ENCODE measurements around the gene TCFL5.

TCFL5 gene

GRCh38 chr20:62820962-62821725 is 40.5 kb downstream of the TCFL5 start:
- no peak for DNase-seq

- DNase-seq = peak; percentile 32
These were observed 41.2 kb downstream of the TCFL5 start for GRCh38 chr20:62820208-62820961.

- no peak for DNase-seq
These were observed 42.0 kb downstream of the TCFL5 start for GRCh38 chr20:62819494-62820174.

GRCh38 chr20:62818592-62819493 is 42.8 kb downstream of the TCFL5 start:
- peak; percentile 66 for DNase-seq

GRCh38 chr20:62817975-62818591 is 43.5 kb downstream of the TCFL5 start:
- DNase-seq = no peak

- DNase-seq = no peak
These were observed 44.4 kb downstream of the TCFL5 start, which contains the start of gene COL9A3 for GRCh38 chr20:62816884-62817873. Gene COL9A3, plus strand, starts transcription at chr20:62817050. Its CDS starts 15 bp downstream, at chr20:62817065.

- DNase-seq = peak; percentile 33
These were observed 45.4 kb downstream of the TCFL5 start for GRCh38 chr20:62816031-62816883.

- DNase-seq = peak; percentile 73
These were observed 46.3 kb downstream of the TCFL5 start for GRCh38 chr20:62815066-62815991.

- no peak for DNase-seq
These were observed 46.9 kb downstream of the TCFL5 start for GRCh38 chr20:62814709-62815065.

- no peak for DNase-seq
These were observed 47.4 kb downstream of the TCFL5 start for GRCh38 chr20:62814060-62814708.

- DNase-seq = no peak
These were observed 48.0 kb downstream of the TCFL5 start for GRCh38 chr20:62813588-62813987.

GRCh38 chr20:62812907-62813200 is 48.8 kb downstream of the TCFL5 start:
- DNase-seq = no peak

- no peak for DNase-seq
These were observed 49.3 kb downstream of the TCFL5 start for GRCh38 chr20:62812181-62812906.

GRCh38 chr20:62811720-62812119 is 49.9 kb downstream of the TCFL5 start:
- no peak for DNase-seq

- DNase-seq = no peak
These were observed 50.3 kb downstream of the TCFL5 start for GRCh38 chr20:62811320-62811719.

GRCh38 chr20:62809530-62810428 is 51.8 kb downstream of the TCFL5 start:
- DNase-seq = no peak

Data from hematopoietic multipotent progenitor cell treated with erythropoietin and hydrocortisone succinate and interleukin-3 and kit ligand, for 6 days (in vitro differentiated cells).